Hematopoietic multipotent progenitor cell treated with erythropoietin and hydrocortisone succinate and interleukin-3 and kit ligand, for 8 days (in vitro differentiated cells): ENCODE data around the gene PGM2.

Experiments used
- DNase-seq: peaks from one replicate; pipeline ENCODE4 v3.0.0-alpha.2; 2015

Gene PGM2

GRCh38 chr4:37867102-37867501, 40.6 kb downstream of the PGM2 start:
- no peak for DNase-seq

- DNase-seq = no peak
Observed at GRCh38 chr4:37868238-37868637, 41.8 kb downstream of the PGM2 start.

GRCh38 chr4:37872310-37872988, 46.0 kb downstream of the PGM2 start:
- DNase-seq = no peak

- DNase-seq = no peak
Observed at GRCh38 chr4:37873386-37873785, 46.9 kb downstream of the PGM2 start.

GRCh38 chr4:37876156-37876555, 49.7 kb downstream of the PGM2 start:
- DNase-seq = no peak

- DNase-seq = no peak
Observed at GRCh38 chr4:37879365-37879764, 52.9 kb downstream of the PGM2 start.

GRCh38 chr4:37881811-37882210, 55.3 kb downstream of the PGM2 start:
- DNase-seq = no peak

- DNase-seq = no peak
Observed at GRCh38 chr4:37882665-37883296, 56.3 kb downstream of the PGM2 start.

- DNase-seq = no peak
Observed at GRCh38 chr4:37884855-37885487, 58.5 kb downstream of the PGM2 start.

- DNase-seq = no peak
Observed at GRCh38 chr4:37885496-37885895, 59.0 kb downstream of the PGM2 start.

- no peak for DNase-seq
Observed at GRCh38 chr4:37889849-37890800, 63.6 kb downstream of the PGM2 start.

GRCh38 chr4:37890801-37891259, 64.3 kb downstream of the PGM2 start, which contains the start of gene TBC1D1:
TSS of gene TBC1D1 (plus strand) at chr4:37891084. CDS start at chr4:37902096, 11,012 bp downstream.
- DNase-seq = no peak

GRCh38 chr4:37891260-37892159, 65.0 kb downstream of the PGM2 start:
- no peak for DNase-seq

GRCh38 chr4:37892641-37893040, 66.2 kb downstream of the PGM2 start:
- DNase-seq = no peak

GRCh38 chr4:37893164-37893563, 66.7 kb downstream of the PGM2 start:
- no peak for DNase-seq

GRCh38 chr4:37895271-37895670, 68.8 kb downstream of the PGM2 start:
- DNase-seq = no peak

GRCh38 chr4:37896206-37896860, 69.8 kb downstream of the PGM2 start:
- no peak for DNase-seq

GRCh38 chr4:37902212-37902611, 75.7 kb downstream of the PGM2 start:
- DNase-seq = no peak

GRCh38 chr4:37902738-37903693, 76.5 kb downstream of the PGM2 start:
- DNase-seq = no peak

GRCh38 chr4:37903901-37904300, 77.4 kb downstream of the PGM2 start:
- DNase-seq = no peak
